ENCODE data around the gene RAB13.

The RAB13 gene

GRCh38 chr1:153957744-153958110 lies 28.4 kb downstream of the RAB13 start:
- Histone ChIP-seq H3K9ac (ENCODE audit: low read length) (peak overlapping the region; percentile 87), H3K9me2 (replicated peaks; ENCODE audit: insufficient read depth, low read length) (no peaks in the 10 kb centered on the region), H2AFZ (ENCODE audit: low read depth, low read length, severe bottlenecking) (no peak overlapping the region), H3F3A (ENCODE audit: insufficient read depth) (peaks cover 21% of the 10 kb centered on the region), H3K4me2 (ENCODE audit: low read depth, low read length, poor library complexity, severe bottlenecking) (peak overlapping the region; percentile 91), H3K36me3 (ENCODE audit: low read length) (no peaks in the 10 kb centered on the region), H3K27ac (ENCODE audit: low read depth, low read length) (peak overlapping the region; percentile 76), H4K20me1 (ENCODE audit: low read depth, low read length) (no peaks in the 10 kb centered on the region), H3K27me3 (ENCODE audit: low read length) (no peaks in the 10 kb centered on the region), H3K4me3 (ENCODE audit: insufficient read depth, low read length, poor library complexity, severe bottlenecking) (peak overlapping the region; percentile 75), H3K79me2 (ENCODE audit: insufficient read depth, low read length) (peaks cover 57% of the 10 kb centered on the region), H3K9me3 (ENCODE audit: insufficient read depth, low read length) (no peaks in the 10 kb centered on the region)
- TF ChIP-seq CTCF (IDR thresholded peaks at IDR 0.05; ENCODE audit: insufficient read depth, low read length, poor library complexity, severe bottlenecking), result no peak
- no peak for TF ChIP-seq EZH2phosphoT487 (conservative IDR thresholded peaks at IDR 0.05; ENCODE audit: low read length)

- peak overlapping the region; percentile 87 for H3K9ac ChIP-seq (ENCODE audit: low read length)
- no peaks in the 10 kb centered on the region for H3K9me3 ChIP-seq (ENCODE audit: insufficient read depth, low read length)
- H2AFZ ChIP-seq (ENCODE audit: low read depth, low read length, severe bottlenecking), result no peak overlapping the region
- peak overlapping the region; percentile 76 for H3K27ac ChIP-seq (ENCODE audit: low read depth, low read length)
- peak overlapping the region; percentile 75 for H3K4me3 ChIP-seq (ENCODE audit: insufficient read depth, low read length, poor library complexity, severe bottlenecking)
- no peaks in the 10 kb centered on the region for H4K20me1 ChIP-seq (ENCODE audit: low read depth, low read length)
- TF ChIP-seq EZH2phosphoT487 (conservative IDR thresholded peaks at IDR 0.05; ENCODE audit: low read length), result no peak
- no peak for TF ChIP-seq CTCF (IDR thresholded peaks at IDR 0.05; ENCODE audit: insufficient read depth, low read length, poor library complexity, severe bottlenecking)
- peaks cover 17% of the 10 kb centered on the region for H3F3A ChIP-seq (ENCODE audit: insufficient read depth)
- peak overlapping the region; percentile 91 for H3K4me2 ChIP-seq (ENCODE audit: low read depth, low read length, poor library complexity, severe bottlenecking)
- no peaks in the 10 kb centered on the region for H3K36me3 ChIP-seq (ENCODE audit: low read length)
- peaks cover 52% of the 10 kb centered on the region for H3K79me2 ChIP-seq (ENCODE audit: insufficient read depth, low read length)
- H3K27me3 ChIP-seq (ENCODE audit: low read length), result no peaks in the 10 kb centered on the region
- H3K9me2 ChIP-seq (replicated peaks; ENCODE audit: insufficient read depth, low read length), result no peaks in the 10 kb centered on the region
These were observed 29.0 kb downstream of the RAB13 start for GRCh38 chr1:153956997-153957715.

GRCh38 chr1:153954826-153955225 lies 31.3 kb downstream of the RAB13 start:
- no peak overlapping the region for H3K9ac ChIP-seq (ENCODE audit: low read length)
- no peaks in the 10 kb centered on the region for H3K9me3 ChIP-seq (ENCODE audit: insufficient read depth, low read length)
- peaks cover 48% of the 10 kb centered on the region for H3K79me2 ChIP-seq (ENCODE audit: insufficient read depth, low read length)
- no peak overlapping the region for H2AFZ ChIP-seq (ENCODE audit: low read depth, low read length, severe bottlenecking)
- H3K27ac ChIP-seq (ENCODE audit: low read depth, low read length), result no peak overlapping the region
- TF ChIP-seq CTCF (IDR thresholded peaks at IDR 0.05; ENCODE audit: insufficient read depth, low read length, poor library complexity, severe bottlenecking) (no peak), EZH2phosphoT487 (conservative IDR thresholded peaks at IDR 0.05; ENCODE audit: low read length) (no peak)
- no peaks in the 10 kb centered on the region for H4K20me1 ChIP-seq (ENCODE audit: low read depth, low read length)
- no peaks in the 10 kb centered on the region for H3K27me3 ChIP-seq (ENCODE audit: low read length)
- no peaks in the 10 kb centered on the region for H3K9me2 ChIP-seq (replicated peaks; ENCODE audit: insufficient read depth, low read length)
- H3K36me3 ChIP-seq (ENCODE audit: low read length), result peaks cover 6% of the 10 kb centered on the region; the same call in 1 of the 2 replicates
- no peak overlapping the region for H3K4me3 ChIP-seq (ENCODE audit: insufficient read depth, low read length, poor library complexity, severe bottlenecking)
- H3K4me2 ChIP-seq (ENCODE audit: low read depth, low read length, poor library complexity, severe bottlenecking), result no peak overlapping the region
- H3F3A ChIP-seq (ENCODE audit: insufficient read depth), result peaks cover 13% of the 10 kb centered on the region
